Measurements from ENCODE around the gene NDUFS6. TPM values are rescaled to one million over a fixed set of nuclear protein-coding genes. Genes with fewer than 3 reads are reported as not detected.

NDUFS6 gene
- total RNA-seq, 1 donor, result 30.9 TPM

- DNase-seq (ENCODE audit: low read depth), result no peak
- no peak for TF ChIP-seq CTCF (IDR thresholded peaks at IDR 0.05; ENCODE audit: insufficient read depth, low read length)
- H3K4me3 ChIP-seq (ENCODE audit: low read depth, low read length), result no peak overlapping the region
These were observed 30.8 kb upstream of the NDUFS6 start for GRCh38 chr5:1770443-1770802.

- no peak for DNase-seq (ENCODE audit: low read depth)
These were observed 29.8 kb upstream of the NDUFS6 start for GRCh38 chr5:1771149-1772065.

GRCh38 chr5:1772634-1773033 is 28.6 kb upstream of the NDUFS6 start:
- DNase-seq (ENCODE audit: low read depth), result peak; percentile 62
- H3K4me3 ChIP-seq (ENCODE audit: low read depth, low read length), result no peak overlapping the region
- TF ChIP-seq CTCF (IDR thresholded peaks at IDR 0.05; ENCODE audit: insufficient read depth, low read length), result peak; percentile 70

More at GRCh38 chr5:1771149-1772065, 29.8 kb upstream of the NDUFS6 start:
- no peak for TF ChIP-seq CTCF (IDR thresholded peaks at IDR 0.05; ENCODE audit: insufficient read depth, low read length)
- no peak overlapping the region for H3K4me3 ChIP-seq (ENCODE audit: low read depth, low read length)

GRCh38 chr5:1776831-1777230 is 24.4 kb upstream of the NDUFS6 start:
- no peak overlapping the region for H3K4me3 ChIP-seq (ENCODE audit: low read depth, low read length)
- no peak for TF ChIP-seq CTCF (IDR thresholded peaks at IDR 0.05; ENCODE audit: insufficient read depth, low read length)
- DNase-seq (ENCODE audit: low read depth), result no peak

GRCh38 chr5:1777281-1778137 is 23.7 kb upstream of the NDUFS6 start:
- no peak for DNase-seq (ENCODE audit: low read depth)
- H3K4me3 ChIP-seq (ENCODE audit: low read depth, low read length), result no peak overlapping the region
- no peak for TF ChIP-seq CTCF (IDR thresholded peaks at IDR 0.05; ENCODE audit: insufficient read depth, low read length)

- no peak overlapping the region for H3K4me3 ChIP-seq (ENCODE audit: low read depth, low read length)
- TF ChIP-seq CTCF (IDR thresholded peaks at IDR 0.05; ENCODE audit: insufficient read depth, low read length), result no peak
- DNase-seq (ENCODE audit: low read depth), result no peak
These were observed 22.8 kb upstream of the NDUFS6 start for GRCh38 chr5:1778138-1779020.
